ENCODE data around the gene KATNAL1.

DNA sequence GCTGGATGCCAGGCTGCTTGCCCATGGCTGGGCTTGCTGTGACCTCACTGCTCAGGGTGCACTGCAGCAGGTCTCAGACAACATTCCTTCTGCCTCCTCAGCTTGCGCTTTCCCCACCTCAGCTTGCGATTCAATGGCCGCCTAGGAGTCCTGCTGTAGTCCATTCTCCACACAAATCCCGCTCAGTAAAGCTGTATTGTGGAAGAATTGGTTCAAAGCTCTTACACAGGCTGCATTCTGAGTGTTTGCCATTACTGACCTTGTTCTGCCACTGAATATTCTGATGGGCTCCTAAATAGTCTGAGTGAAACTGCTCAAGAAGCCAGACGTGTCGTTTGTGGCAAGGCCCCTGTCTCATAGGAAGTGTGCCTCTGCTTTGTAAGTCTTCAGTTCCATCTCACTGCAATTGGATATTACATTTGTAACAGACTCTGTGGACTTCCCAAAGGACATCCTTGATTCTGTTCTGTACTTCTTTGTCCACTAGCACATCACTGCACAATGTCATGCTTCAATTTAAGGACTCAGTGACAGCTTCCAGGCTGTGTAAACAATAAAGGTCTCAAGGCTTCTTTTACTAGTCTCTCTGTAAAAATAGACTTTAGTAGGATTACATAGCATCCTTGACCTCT, 49.8 kb downstream of the KATNAL1 start:
- TF ChIP-seq, protein P1, sequence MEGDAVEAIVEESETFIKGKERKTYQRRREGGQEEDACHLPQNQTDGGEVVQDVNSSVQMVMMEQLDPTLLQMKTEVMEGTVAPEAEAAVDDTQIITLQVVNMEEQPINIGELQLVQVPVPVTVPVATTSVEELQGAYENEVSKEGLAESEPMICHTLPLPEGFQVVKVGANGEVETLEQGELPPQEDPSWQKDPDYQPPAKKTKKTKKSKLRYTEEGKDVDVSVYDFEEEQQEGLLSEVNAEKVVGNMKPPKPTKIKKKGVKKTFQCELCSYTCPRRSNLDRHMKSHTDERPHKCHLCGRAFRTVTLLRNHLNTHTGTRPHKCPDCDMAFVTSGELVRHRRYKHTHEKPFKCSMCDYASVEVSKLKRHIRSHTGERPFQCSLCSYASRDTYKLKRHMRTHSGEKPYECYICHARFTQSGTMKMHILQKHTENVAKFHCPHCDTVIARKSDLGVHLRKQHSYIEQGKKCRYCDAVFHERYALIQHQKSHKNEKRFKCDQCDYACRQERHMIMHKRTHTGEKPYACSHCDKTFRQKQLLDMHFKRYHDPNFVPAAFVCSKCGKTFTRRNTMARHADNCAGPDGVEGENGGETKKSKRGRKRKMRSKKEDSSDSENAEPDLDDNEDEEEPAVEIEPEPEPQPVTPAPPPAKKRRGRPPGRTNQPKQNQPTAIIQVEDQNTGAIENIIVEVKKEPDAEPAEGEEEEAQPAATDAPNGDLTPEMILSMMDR (IDR thresholded peaks at IDR 0.05; ENCODE audit: insufficient read depth, low read depth, low read length), result no peak
- TF ChIP-seq EZH2 (IDR thresholded peaks at IDR 0.05; ENCODE audit: insufficient read depth, low read length), result no peak
